Measurements from ENCODE around the gene MAN1C1.

DNA sequence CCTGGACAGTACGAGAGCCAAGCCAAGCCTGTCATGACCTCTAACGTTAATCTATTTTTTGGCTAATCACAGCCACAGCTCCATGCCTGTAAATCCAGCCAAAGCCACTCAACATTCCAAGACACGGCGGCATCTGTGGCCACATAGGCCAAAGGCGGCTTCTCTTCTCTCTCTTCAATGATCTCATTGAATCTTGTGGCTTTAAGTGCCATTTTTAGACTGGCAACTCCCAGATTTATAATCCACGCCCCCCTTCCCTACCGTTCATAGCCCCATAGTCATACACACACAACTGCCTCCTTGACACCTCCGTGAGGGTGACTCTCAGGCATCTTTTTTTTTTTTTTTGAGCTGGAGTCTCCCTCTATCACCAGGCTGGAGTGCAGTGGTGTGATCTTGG lies 177.7 kb downstream of the MAN1C1 start:
- TF ChIP-seq POLR2A (IDR thresholded peaks at IDR 0.05; ENCODE audit: low read depth, low read length): no peak
- no peak for TF ChIP-seq POLR2AphosphoS5 (IDR thresholded peaks at IDR 0.05; ENCODE audit: low read depth, low read length)

All from GM12892 (cell line).